ENCODE data around the gene OSBP2. TPM values are rescaled to one million over a fixed set of nuclear protein-coding genes. Genes with fewer than 3 reads are reported as not detected.
A peak's percentile ranks its signal among the peaks of the same experiment; 100 is the strongest.

The OSBP2 gene
- total and polyA plus RNA-seq, 3 donors from 2014 or later, result 39.5 to 68.0 (median 45.4) TPM

GRCh38 chr22:30694171-30694639, 469 bp upstream of the OSBP2 start:
- no peaks in the 10 kb centered on the region for H3K36me3 ChIP-seq (ENCODE audit: low read depth, missing control alignments)
- no peaks in the 10 kb centered on the region for H3K4me1 ChIP-seq
- H3K9me3 ChIP-seq, result no peaks in the 10 kb centered on the region
- peak; percentile 77 for DNase-seq
- peak overlapping the region; percentile 77 to 81 for H3K27ac ChIP-seq
- TF ChIP-seq CTCF (IDR thresholded peaks at IDR 0.05), result no peak
- TF ChIP-seq POLR2A (IDR thresholded peaks at IDR 0.05), result no peak
- H3K27me3 ChIP-seq, result no peaks in the 10 kb centered on the region
- 0 to 1% methylated on average over 11 to 37 of the region's 38 CpGs for WGBS, 2 donors
- intact Hi-C loops (cut with DNase I; ENCODE audit: low total_unique reads), result no loop called here
- peak overlapping the region; percentile 56 to 73 for H3K4me3 ChIP-seq

GRCh38 chr22:30695351-30695851, 727 bp downstream of the OSBP2 start:
- Histone ChIP-seq H3K36me3 (ENCODE audit: low read depth, missing control alignments) (no peaks in the 10 kb centered on the region), H3K4me3 (peak overlapping the region; percentile 62 to 64), H3K27me3 (no peaks in the 10 kb centered on the region), H3K4me1 (no peaks in the 10 kb centered on the region), H3K27ac (no peak overlapping the region), H3K9me3 (no peaks in the 10 kb centered on the region)
- intact Hi-C loops (cut with DNase I; ENCODE audit: low total_unique reads), result no loop called here
- DNase-seq, result peak; percentile 39
- 62 to 65% methylated on average over 10 to 15 of the region's 15 CpGs for WGBS, 2 donors
- no peak for TF ChIP-seq POLR2A (IDR thresholded peaks at IDR 0.05)
- no peak for TF ChIP-seq CTCF (IDR thresholded peaks at IDR 0.05)

GRCh38 chr22:30695871-30696655, 1.4 kb downstream of the OSBP2 start:
- H3K4me3 ChIP-seq, result no peak overlapping the region
- H3K27me3 ChIP-seq, result no peaks in the 10 kb centered on the region
- intact Hi-C loops (cut with DNase I; ENCODE audit: low total_unique reads), result no loop called here
- DNase-seq, result no peak
- H3K36me3 ChIP-seq (ENCODE audit: low read depth, missing control alignments), result no peaks in the 10 kb centered on the region
- no peaks in the 10 kb centered on the region for H3K4me1 ChIP-seq
- TF ChIP-seq CTCF (IDR thresholded peaks at IDR 0.05), result no peak
- TF ChIP-seq POLR2A (IDR thresholded peaks at IDR 0.05), result no peak
- H3K27ac ChIP-seq, result no peak overlapping the region
- 59 to 74% methylated on average over 7 of the region's 7 CpGs for WGBS, 2 donors
- H3K9me3 ChIP-seq, result no peaks in the 10 kb centered on the region

- H3K4me1 ChIP-seq, result no peaks in the 10 kb centered on the region
- no peak for TF ChIP-seq POLR2A (IDR thresholded peaks at IDR 0.05)
- TF ChIP-seq CTCF (IDR thresholded peaks at IDR 0.05), result no peak
- H3K4me3 ChIP-seq, result no peak overlapping the region
- H3K9me3 ChIP-seq, result no peaks in the 10 kb centered on the region
- DNase-seq, result no peak
- 95 to 96% methylated on average over 7 of the region's 7 CpGs for WGBS, 2 donors
- intact Hi-C loops (cut with DNase I; ENCODE audit: low total_unique reads), result no loop called here
- H3K36me3 ChIP-seq (ENCODE audit: low read depth, missing control alignments), result no peaks in the 10 kb centered on the region
- no peaks in the 10 kb centered on the region for H3K27me3 ChIP-seq
- no peak overlapping the region for H3K27ac ChIP-seq
Observed at GRCh38 chr22:30697975-30698374, 3.3 kb downstream of the OSBP2 start.

Data from testis (tissue), 3 donors.